PC-9 (cell line): ENCODE data around the gene PTPRC.

ENCODE experiments used
- CTCF ChIP-seq: fragments of 200-600 bp; sonication (generic); conservative IDR thresholded peaks from 2 replicates; pipeline ENCODE4 v1.6.1; 2017; ENCODE audit warnings: mixed run types, antibody characterized with exemption, mild to moderate bottlenecking, moderate library complexity
- EZH2 ChIP-seq: fragments of 200-600 bp; sonication (generic); IDR thresholded peaks from 2 replicates; pipeline ENCODE4 v1.8.0; 2017; ENCODE audit warnings: antibody characterized with exemption, low read depth

DNA sequence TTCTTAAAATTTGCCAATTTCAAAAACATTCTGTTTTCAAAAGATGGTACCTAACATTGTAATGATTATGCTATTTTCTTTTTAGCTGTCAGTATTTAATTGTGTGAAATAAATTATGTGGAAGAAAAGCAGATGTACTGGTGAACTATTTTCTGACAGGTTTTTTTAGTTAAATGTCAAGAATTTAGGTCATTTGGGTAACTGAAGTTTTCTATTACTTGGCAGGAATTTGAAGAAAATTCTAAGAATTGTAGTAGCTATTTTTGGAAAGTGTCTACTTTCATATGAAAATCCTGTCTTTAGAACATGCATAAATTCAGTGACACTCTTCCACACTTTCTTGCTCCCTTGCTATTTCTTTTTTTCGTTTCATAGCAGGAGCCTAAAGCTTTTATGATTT is 28.5 kb upstream of the PTPRC start:
- no peak for TF ChIP-seq CTCF
- TF ChIP-seq EZH2 = no peak
